GM12801 (cell line): ENCODE measurements around the gene DLGAP1.

Experiments used
- TF ChIP-seq, protein P1 (sequence below): IDR thresholded peaks from one replicate; pipeline ENCODE4 v1.5.1; 2011; ENCODE audit warnings: control low read depth; ENCODE audit not compliant: insufficient read length; ENCODE audit errors: extremely low read depth

Gene DLGAP1

DNA sequence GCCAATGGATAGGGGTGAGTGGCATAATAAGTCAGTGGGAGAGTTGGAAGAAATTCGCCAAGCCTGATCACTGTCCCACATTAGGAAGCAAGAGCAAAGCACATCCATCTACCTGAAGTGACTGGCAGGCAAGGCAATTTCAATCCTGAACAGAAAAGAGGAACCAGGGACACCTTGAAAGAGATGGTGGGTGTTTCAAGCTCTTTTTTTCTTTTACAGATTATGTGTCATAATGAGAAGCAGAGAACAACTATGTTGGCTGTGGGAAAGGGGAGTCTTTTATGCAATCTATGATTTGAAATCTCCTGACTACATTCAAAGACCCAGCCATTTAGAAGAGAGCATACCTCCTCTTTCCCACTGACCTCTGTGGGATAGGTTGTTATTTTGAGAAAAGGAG lies 941.6 kb downstream of the DLGAP1 start:
- TF ChIP-seq, protein P1, sequence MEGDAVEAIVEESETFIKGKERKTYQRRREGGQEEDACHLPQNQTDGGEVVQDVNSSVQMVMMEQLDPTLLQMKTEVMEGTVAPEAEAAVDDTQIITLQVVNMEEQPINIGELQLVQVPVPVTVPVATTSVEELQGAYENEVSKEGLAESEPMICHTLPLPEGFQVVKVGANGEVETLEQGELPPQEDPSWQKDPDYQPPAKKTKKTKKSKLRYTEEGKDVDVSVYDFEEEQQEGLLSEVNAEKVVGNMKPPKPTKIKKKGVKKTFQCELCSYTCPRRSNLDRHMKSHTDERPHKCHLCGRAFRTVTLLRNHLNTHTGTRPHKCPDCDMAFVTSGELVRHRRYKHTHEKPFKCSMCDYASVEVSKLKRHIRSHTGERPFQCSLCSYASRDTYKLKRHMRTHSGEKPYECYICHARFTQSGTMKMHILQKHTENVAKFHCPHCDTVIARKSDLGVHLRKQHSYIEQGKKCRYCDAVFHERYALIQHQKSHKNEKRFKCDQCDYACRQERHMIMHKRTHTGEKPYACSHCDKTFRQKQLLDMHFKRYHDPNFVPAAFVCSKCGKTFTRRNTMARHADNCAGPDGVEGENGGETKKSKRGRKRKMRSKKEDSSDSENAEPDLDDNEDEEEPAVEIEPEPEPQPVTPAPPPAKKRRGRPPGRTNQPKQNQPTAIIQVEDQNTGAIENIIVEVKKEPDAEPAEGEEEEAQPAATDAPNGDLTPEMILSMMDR, result no peak

DNA sequence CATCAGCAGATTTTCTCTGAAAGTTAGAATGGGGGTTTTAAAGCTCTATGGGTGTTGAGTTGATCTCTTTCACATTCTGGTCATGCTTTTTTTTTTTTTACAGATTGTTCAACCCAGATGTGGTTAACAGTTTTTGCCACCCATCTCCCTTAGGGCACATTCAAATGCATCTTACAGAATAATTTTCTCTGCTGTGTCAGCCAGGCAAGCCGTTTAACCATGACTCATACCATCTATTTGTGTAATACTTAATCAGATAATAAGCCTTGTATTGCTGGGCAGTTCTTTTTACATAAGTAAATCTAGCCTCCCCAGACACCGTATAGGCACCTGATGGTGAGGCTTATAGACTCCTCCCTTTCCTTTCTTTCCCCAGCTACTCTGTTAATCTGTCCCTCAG lies 943.1 kb downstream of the DLGAP1 start:
- TF ChIP-seq, protein P1, result no peak

DNA sequence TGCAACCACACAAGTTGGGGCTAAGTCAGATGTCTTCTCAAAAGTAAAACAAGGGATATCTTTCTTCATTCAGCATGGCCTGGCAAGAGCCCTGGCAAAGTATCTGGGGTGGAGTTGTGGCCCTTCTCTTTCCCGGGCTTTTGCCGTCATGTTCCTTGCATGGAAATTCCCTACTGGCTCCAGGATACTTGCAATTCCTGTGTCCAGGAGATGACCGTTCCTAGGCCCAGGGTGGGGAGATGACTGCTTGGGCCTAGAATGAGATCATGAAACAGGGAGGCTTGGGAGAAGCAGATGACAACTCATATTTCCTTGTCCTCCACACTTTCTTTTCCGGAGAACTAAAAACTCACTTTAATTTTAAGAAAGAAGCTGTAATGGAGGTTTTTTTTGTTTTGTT lies 944.2 kb downstream of the DLGAP1 start:
- TF ChIP-seq, protein P1, result no peak

DNA sequence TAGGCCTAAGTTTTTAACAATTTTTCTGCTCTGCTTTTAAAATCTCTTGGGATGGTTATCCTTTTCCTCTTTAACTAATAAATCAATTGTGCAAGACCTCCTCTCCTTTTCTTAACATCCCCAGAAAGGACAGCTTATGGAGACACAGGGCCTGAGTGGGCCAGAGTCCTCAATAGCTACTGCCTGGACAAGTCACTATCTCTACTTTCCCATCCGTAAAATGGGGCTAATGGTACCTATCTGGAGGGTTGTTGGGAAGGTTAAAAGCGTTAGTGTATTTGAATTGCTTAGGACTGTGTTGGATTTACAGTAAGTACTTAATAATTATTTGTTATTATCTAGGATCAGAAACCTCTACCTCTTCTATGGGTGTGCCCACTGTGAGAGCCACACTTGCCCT lies 945.1 kb downstream of the DLGAP1 start:
- TF ChIP-seq, protein P1, result no peak

DNA sequence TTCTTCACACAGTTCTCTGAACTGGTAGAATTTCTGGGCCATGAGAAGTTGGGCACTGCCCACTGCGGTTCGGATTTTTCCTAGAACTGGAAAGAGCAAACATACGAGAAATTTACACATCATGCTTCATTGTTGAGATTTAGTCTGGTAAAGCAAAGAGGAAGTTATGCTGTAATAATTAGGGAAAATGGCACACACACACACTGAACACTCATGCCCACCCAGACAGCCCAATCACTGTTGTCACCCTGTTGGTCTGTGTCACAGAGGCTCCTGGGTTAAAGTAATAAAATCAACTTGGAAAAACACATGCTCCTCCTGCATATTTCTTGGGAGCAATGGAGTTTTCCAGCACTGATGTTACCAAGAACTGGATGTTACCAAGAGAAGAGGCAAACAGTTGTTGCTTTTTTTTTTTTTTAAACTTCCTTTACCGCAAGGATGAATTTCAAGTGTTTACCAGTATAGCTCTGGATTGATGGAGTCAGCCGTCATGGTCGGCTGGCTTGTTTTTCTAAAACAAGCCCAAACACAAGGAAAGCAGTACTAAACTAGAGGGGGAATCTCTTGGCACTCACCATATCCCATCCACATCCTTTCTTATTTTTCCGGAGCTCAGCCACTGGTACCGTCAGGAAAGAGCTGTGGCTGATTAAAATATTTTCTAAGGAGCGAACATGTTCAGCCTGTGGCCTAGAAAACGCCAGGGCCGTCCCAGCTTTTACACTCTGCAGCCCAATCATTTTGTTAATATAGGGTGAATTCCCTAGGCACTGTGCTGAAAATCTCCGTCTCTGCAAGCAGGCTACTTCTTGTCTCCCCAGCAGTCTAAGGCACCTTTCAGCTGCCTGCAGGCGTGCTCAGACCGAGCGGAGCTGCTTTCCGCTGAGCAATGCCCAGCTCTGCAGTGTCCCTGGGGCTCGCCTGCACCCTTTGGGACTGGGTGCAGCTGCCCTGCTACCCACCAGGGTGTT lies 946.2 kb downstream of the DLGAP1 start:
- TF ChIP-seq, protein P1, result no peak

DNA sequence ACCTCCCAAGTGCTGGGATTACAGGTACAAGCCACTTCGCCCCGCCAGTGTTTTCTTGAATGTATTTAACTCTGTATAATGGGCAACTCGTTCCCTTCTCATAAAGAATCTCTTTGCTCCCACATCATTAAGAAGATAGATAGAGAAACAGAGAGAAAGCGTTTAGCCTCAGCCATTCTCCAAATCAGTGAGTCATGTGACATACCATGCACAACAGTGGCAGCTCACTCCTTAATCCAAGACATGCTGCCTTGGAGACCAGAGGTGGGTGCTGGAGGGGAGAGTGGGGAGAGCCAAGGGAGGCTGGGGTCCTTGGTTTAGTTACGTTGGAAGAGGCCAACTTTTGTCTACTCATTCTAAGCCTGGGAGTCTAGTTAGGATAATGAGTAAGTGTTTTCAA lies 950.5 kb downstream of the DLGAP1 start:
- TF ChIP-seq, protein P1, result no peak

DNA sequence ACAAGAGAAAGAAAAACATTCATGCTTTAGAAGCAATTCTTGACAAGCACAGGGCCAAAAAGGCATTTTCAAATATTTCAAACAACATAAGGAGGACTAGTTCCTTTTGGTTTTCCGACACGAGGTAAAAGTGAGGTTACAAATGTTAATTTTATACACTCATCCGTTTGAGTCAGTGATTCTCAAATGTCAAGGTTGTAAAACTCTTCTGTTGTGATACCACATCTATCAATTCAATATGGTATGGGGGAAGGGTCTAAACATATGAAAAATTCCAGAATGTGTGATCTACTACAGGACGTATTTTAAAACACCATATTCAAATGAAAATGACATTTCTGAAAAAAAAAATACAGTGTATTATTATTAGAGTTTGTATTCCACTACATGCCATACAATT lies 952.5 kb downstream of the DLGAP1 start:
- TF ChIP-seq, protein P1, result no peak
